GM23338 (cell line): Measurements from ENCODE around the gene NLK. TPM values are rescaled to one million over a fixed set of nuclear protein-coding genes. Genes with fewer than 3 reads are reported as not detected.

Experiments
- ATAC-seq: fragments of 200-7000 bp; cut with Tn5 transposase; 3 replicates; pipeline ENCODE4 v1.9.1; 2020
- DNase-seq: peaks from one replicate; pipeline ENCODE4 v3.0.0-alpha.2; 2015; ENCODE audit warnings: low spot score
- H2AFZ ChIP-seq: fragments of 200-600 bp; sonication (generic); 2 replicates; pipeline ENCODE4 v1.8.0; 2016; ENCODE audit warnings: antibody characterized with exemption, mild to moderate bottlenecking, moderate library complexity
- H3F3A ChIP-seq: fragments of 200-600 bp; sonication (generic); replicated peaks from 2 replicates; pipeline ENCODE4 v1.8.0; 2017; ENCODE audit warnings: antibody characterized with exemption, mixed run types, low read depth
- H3K27ac ChIP-seq: fragments of 200-600 bp; sonication (generic); 2 replicates; pipeline ENCODE4 v1.6.1; 2016; ENCODE audit warnings: low read depth
- H3K27me3 ChIP-seq: fragments of 200-600 bp; sonication (generic); 2 replicates; pipeline ENCODE4 v1.8.0; 2016; ENCODE audit warnings: mild to moderate bottlenecking, mixed run types, moderate library complexity; ENCODE audit not compliant: insufficient read depth
- H3K36me3 ChIP-seq: fragments of 200-600 bp; sonication (generic); 2 replicates; pipeline ENCODE4 v1.8.0; 2016; ENCODE audit warnings: mild to moderate bottlenecking; ENCODE audit not compliant: insufficient read depth
- H3K4me1 ChIP-seq: fragments of 200-600 bp; sonication (generic); 2 replicates; pipeline ENCODE4 v1.8.0; 2016; ENCODE audit warnings: mild to moderate bottlenecking, moderate library complexity; ENCODE audit not compliant: insufficient read depth
- H3K4me2 ChIP-seq: fragments of 200-600 bp; sonication (generic); 2 replicates; pipeline ENCODE4 v1.7.1; 2017; ENCODE audit warnings: mixed run types
- H3K4me3 ChIP-seq: fragments of 200-600 bp; sonication (generic); 2 replicates; pipeline ENCODE4 v1.6.1; 2016; ENCODE audit warnings: mixed run types
- H3K79me2 ChIP-seq: fragments of 200-600 bp; sonication (generic); replicated peaks from 2 replicates; pipeline ENCODE4 v1.8.0; 2017; ENCODE audit warnings: mild to moderate bottlenecking; ENCODE audit not compliant: insufficient read depth
- H3K9me2 ChIP-seq: fragments of 200-600 bp; sonication (generic); 2 replicates; pipeline ENCODE4 v1.8.0; 2017; ENCODE audit not compliant: insufficient read depth
- H4K20me1 ChIP-seq: fragments of 200-600 bp; sonication (generic); replicated peaks from 2 replicates; pipeline ENCODE4 v1.8.0; 2017; ENCODE audit warnings: mild to moderate bottlenecking; ENCODE audit not compliant: insufficient read depth
- H3K27ac Mint-ChIP-seq: 2 replicates; pipeline ENCODE4 v1.8.0; 2020; ENCODE audit warnings: inconsistent platforms, mild to moderate bottlenecking, moderate library complexity, mixed read lengths
- H3K27me3 Mint-ChIP-seq: 3 replicates; pipeline ENCODE4 v1.8.0; 2022; ENCODE audit warnings: low read depth, mild to moderate bottlenecking, moderate library complexity, mixed read lengths, inconsistent platforms; ENCODE audit not compliant: insufficient read depth, poor library complexity
- H3K36me3 Mint-ChIP-seq: 3 replicates; pipeline ENCODE4 v1.8.0; 2021; ENCODE audit warnings: low read depth, mild to moderate bottlenecking, inconsistent platforms, moderate library complexity, mixed read lengths
- H3K4me1 Mint-ChIP-seq: 3 replicates; pipeline ENCODE4 v1.8.0; 2020; ENCODE audit warnings: mild to moderate bottlenecking, inconsistent platforms, mixed read lengths
- H3K4me3 Mint-ChIP-seq: 3 replicates; pipeline ENCODE4 v1.8.0; 2021; ENCODE audit warnings: moderate library complexity, mild to moderate bottlenecking, inconsistent platforms, mixed read lengths
- H3K9me3 Mint-ChIP-seq: 3 replicates; pipeline ENCODE4 v1.8.0; 2020; ENCODE audit warnings: moderate library complexity, mild to moderate bottlenecking, inconsistent platforms, mixed read lengths
- CREB1 ChIP-seq: fragments of 250-450 bp; sonication (Bioruptor Pico); IDR thresholded peaks from 2 replicates; pipeline ENCODE4 v1.5.0; 2020; ENCODE audit warnings: low read depth, mild to moderate bottlenecking, moderate library complexity
- CTCF ChIP-seq, 2 experiments: fragments of 200-600 bp in 1 of 2; sonication (generic) in 1 of 2; conservative IDR thresholded peaks; 2 replicates each; pipeline versions ENCODE4 v1.5.1 to v1.6.1; 2016 to 2017; ENCODE audit warnings: antibody characterized with exemption in 2 of 2, low read depth in 2 of 2, mild to moderate bottlenecking in 2 of 2, moderate library complexity in 1 of 2
- ETS1 ChIP-seq: IDR thresholded peaks from 2 replicates; pipeline ENCODE4 v1.6.1; 2016; ENCODE audit warnings: antibody characterized with exemption
- EZH2 ChIP-seq: fragments of 200-600 bp; sonication (generic); IDR thresholded peaks from one replicate; pipeline ENCODE4 v1.8.0; 2017; ENCODE audit warnings: antibody characterized with exemption, mild to moderate bottlenecking, low read depth; ENCODE audit not compliant: unreplicated experiment
- EZH2phosphoT487 ChIP-seq: fragments of 200-600 bp; sonication (generic); IDR thresholded peaks from one replicate; pipeline ENCODE4 v1.8.1; 2018; ENCODE audit warnings: antibody characterized with exemption; ENCODE audit not compliant: unreplicated experiment
- JUNB ChIP-seq: IDR thresholded peaks from one replicate; pipeline ENCODE4 v1.6.1; 2016; ENCODE audit warnings: antibody characterized with exemption; ENCODE audit not compliant: unreplicated experiment
- NANOG ChIP-seq: IDR thresholded peaks from 2 replicates; pipeline ENCODE4 v1.6.1; 2016; ENCODE audit warnings: antibody characterized with exemption, borderline replicate concordance
- POLR2AphosphoS5 ChIP-seq: IDR thresholded peaks from 2 replicates; pipeline ENCODE4 v1.6.1; 2016; ENCODE audit warnings: antibody characterized with exemption, low read depth
- STAT1 ChIP-seq: IDR thresholded peaks from one replicate; pipeline ENCODE4 v1.6.1; 2016; ENCODE audit warnings: antibody characterized with exemption; ENCODE audit not compliant: unreplicated experiment
- ZNF114 ChIP-seq: fragments of 250-450 bp; sonication (Bioruptor Pico); IDR thresholded peaks from 2 replicates; pipeline ENCODE4 v1.5.0; 2020; ENCODE audit warnings: mild to moderate bottlenecking, moderate library complexity
- ZNF331 ChIP-seq: fragments of 250-450 bp; sonication (Bioruptor Pico); IDR thresholded peaks from 2 replicates; pipeline ENCODE4 v1.5.0; 2020; ENCODE audit warnings: low read depth, mild to moderate bottlenecking, moderate library complexity
- ZNF462 ChIP-seq: fragments of 250-450 bp; sonication (Bioruptor Pico); IDR thresholded peaks from 2 replicates; pipeline ENCODE4 v1.5.0; 2020; ENCODE audit warnings: mild to moderate bottlenecking, moderate library complexity
- polyA plus RNA-seq: library from polyadenylated mRNA; unstranded; fragments of >200 nt; fragmentation: Nextera tagmentation; extraction: Ambion mirVana; gene quantifications from 2 replicates; pipeline ENCODE4 v1.2.1, GENCODE V29; 2016
- total RNA-seq: library from RNA; depleted of rRNA; stranded (reverse); fragments of >200 nt; shearing (Covaris generic); gene quantifications from 2 replicates; pipeline ENCODE4 v1.2.3, GENCODE V29; 2014
- TF ChIP-seq, protein P1 (sequence below): IDR thresholded peaks from one replicate; pipeline ENCODE4 v1.6.1; 2018; ENCODE audit warnings: antibody characterized with exemption; ENCODE audit not compliant: unreplicated experiment

The NLK gene
- total and polyA plus RNA-seq, 2 experiments from 2014 or later, result 34.7 to 78.5 TPM

- TF ChIP-seq, protein P1, sequence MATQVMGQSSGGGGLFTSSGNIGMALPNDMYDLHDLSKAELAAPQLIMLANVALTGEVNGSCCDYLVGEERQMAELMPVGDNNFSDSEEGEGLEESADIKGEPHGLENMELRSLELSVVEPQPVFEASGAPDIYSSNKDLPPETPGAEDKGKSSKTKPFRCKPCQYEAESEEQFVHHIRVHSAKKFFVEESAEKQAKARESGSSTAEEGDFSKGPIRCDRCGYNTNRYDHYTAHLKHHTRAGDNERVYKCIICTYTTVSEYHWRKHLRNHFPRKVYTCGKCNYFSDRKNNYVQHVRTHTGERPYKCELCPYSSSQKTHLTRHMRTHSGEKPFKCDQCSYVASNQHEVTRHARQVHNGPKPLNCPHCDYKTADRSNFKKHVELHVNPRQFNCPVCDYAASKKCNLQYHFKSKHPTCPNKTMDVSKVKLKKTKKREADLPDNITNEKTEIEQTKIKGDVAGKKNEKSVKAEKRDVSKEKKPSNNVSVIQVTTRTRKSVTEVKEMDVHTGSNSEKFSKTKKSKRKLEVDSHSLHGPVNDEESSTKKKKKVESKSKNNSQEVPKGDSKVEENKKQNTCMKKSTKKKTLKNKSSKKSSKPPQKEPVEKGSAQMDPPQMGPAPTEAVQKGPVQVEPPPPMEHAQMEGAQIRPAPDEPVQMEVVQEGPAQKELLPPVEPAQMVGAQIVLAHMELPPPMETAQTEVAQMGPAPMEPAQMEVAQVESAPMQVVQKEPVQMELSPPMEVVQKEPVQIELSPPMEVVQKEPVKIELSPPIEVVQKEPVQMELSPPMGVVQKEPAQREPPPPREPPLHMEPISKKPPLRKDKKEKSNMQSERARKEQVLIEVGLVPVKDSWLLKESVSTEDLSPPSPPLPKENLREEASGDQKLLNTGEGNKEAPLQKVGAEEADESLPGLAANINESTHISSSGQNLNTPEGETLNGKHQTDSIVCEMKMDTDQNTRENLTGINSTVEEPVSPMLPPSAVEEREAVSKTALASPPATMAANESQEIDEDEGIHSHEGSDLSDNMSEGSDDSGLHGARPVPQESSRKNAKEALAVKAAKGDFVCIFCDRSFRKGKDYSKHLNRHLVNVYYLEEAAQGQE, result no peak
- no peak for TF ChIP-seq STAT1
- TF ChIP-seq NANOG, result no peak
Observed at GRCh38 chr17:28065706-28066105, 23.2 kb downstream of the NLK start (continued).

GRCh38 chr17:28069061-28069460 lies 26.6 kb downstream of the NLK start:
- Histone ChIP-seq H3K79me2 (peaks cover 100% of the 10 kb centered on the region), H3K27me3 (no peaks in the 10 kb centered on the region), H2AFZ (no peak overlapping the region), H3K9me2 (no peaks in the 10 kb centered on the region), H3K4me3 (no peak overlapping the region), H3F3A (no peaks in the 10 kb centered on the region), H4K20me1 (peaks cover 20% of the 10 kb centered on the region; the same call in 1 of the 2 replicates), H3K4me1 (peaks cover 20% of the 10 kb centered on the region), H3K4me2 (no peak overlapping the region), H3K27ac (no peak overlapping the region), H3K36me3 (no peaks in the 10 kb centered on the region)
- H3K4me3 Mint-ChIP-seq, result no peak overlapping the region
- ATAC-seq (no peak), DNase-seq (no peak)
- H3K27ac Mint-ChIP-seq, result no peak overlapping the region
- peaks cover 1% of the 10 kb centered on the region for H3K27me3 Mint-ChIP-seq
- H3K36me3 Mint-ChIP-seq, result peaks cover 19% of the 10 kb centered on the region; the same call in 2 of the 3 replicates
- H3K4me1 Mint-ChIP-seq, result peaks cover 30% of the 10 kb centered on the region
- peaks cover 2% of the 10 kb centered on the region; the same call in 2 of the 3 replicates for H3K9me3 Mint-ChIP-seq
- TF ChIP-seq CREB1 (CRISPR knock-in tag) (no peak), STAT1 (no peak), EZH2 (no peak), EZH2phosphoT487 (no peak), ETS1 (no peak), POLR2AphosphoS5 (no peak), ZNF114 (CRISPR knock-in tag) (no peak), ZNF462 (CRISPR knock-in tag) (no peak), JUNB (no peak), CTCF (conservative IDR thresholded peaks at IDR 0.05; ENCODE audit: low read depth in 2 of 2) (no peak), NANOG (no peak), ZNF331 (CRISPR knock-in tag) (no peak)
